Fibroblast of the aortic adventitia (primary cell): Measurements from ENCODE around the gene SPECC1. TPM values are rescaled to one million over a fixed set of nuclear protein-coding genes. Genes with fewer than 3 reads are reported as not detected.

ENCODE experiments used
- small RNA-seq: library from RNA; depleted of rRNA; stranded (forward); fragments of <200 nt; gene quantifications from one replicate; pipeline ENCODE3, GENCODE V24; 2012
- total RNA-seq: library from RNA; depleted of rRNA; stranded (reverse); fragments of >200 nt; gene quantifications from 2 replicates; pipeline ENCODE4 v1.2.3, GENCODE V29; 2012; ENCODE audit warnings: low replicate concordance

The SPECC1 gene
- total RNA-seq, 1 donor, result 16.8 TPM

Small RNAs within 50 kb of the gene (small RNA-seq; reads per million reads assigned to genes)
- gene AC008088.1, result not detected
- gene RNU6-1057P, result not detected
- not detected for gene RNU6-258P
- gene RNU6-467P, result not detected

Other genes with a start within 250 kb of the SPECC1 start
- 20.4 and 22.1 TPM in 2 replicates for gene ULK2, start 141.4 kb upstream of the SPECC1 start, total RNA-seq
- gene AKAP10, start 31.5 kb upstream of the SPECC1 start, total RNA-seq, result 26.8 and 28.3 TPM in 2 replicates